ENCODE results near the gene CSTB. TPM values are rescaled to one million over a fixed set of nuclear protein-coding genes. Genes with fewer than 3 reads are reported as not detected.
A peak's percentile ranks its signal among the peaks of the same experiment; 100 is the strongest.
"Not testable (repeated sequence)": the region's sequence is repeated elsewhere in the genome, so short reads cannot be mapped to it uniquely, and the experiment has no call there.

CSTB gene, protein sequence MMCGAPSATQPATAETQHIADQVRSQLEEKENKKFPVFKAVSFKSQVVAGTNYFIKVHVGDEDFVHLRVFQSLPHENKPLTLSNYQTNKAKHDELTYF
- total RNA-seq: 10 to 100 TPM; 40.1 to 42.3 TPM

DNA sequence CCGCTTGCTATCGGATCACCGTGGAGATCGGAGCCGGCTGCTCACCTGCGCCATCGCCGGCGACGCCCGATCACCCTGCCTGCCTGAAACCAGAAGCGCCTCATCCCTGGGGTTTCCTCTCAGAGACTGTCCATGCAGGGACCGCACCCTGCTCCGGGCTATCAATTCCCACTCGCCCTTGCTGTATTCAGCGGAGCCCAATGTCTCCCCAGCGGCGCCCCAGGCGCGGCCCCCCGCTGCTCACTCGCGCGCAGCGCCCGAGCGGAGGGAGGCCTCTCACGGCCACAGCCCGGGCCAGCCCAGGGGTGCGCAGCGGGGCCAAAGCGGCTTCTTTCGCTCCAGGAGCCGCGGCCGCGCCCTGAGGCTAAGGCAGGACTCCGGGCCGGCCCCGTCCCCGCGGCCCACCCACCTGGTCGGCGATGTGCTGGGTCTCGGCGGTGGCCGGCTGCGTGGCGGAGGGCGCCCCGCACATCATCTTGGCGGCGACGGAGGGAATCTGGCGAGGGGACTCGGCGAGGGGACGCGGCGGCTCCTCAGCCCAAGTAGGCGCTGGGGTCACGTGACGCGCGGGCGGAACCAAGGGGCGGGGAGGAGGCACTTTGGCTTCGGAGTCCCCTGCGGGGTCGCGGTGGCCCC, at the start of gene CSTB:
TSS of gene CSTB (minus strand) at position 514 of the 636 bp plus-strand sequence. CDS start at position 475, 39 bp downstream.
- Mint-ChIP-seq H3K9me3 (no peaks in the 10 kb centered on the region), H3K36me3 (peaks cover 18% of the 10 kb centered on the region), H3K4me3 (peak within 1 kb of the TSS; percentile 89), H3K4me1 (ENCODE audit: low read depth) (peaks cover 38% of the 10 kb centered on the region), H3K27ac (peak within 1 kb of the TSS; percentile 70), H3K27me3 (no peaks in the 10 kb centered on the region)
- intact Hi-C loops (cut with micrococcal nuclease): loop anchor here (5.0 kb wide), 1 partner anchor 44 kb away; no protein-coding TSS in a partner anchor
- DNase-seq: peak; percentile 89
- ChIA-PET POLR2A (no interaction called here), CTCF (no interaction called here)

DNA sequence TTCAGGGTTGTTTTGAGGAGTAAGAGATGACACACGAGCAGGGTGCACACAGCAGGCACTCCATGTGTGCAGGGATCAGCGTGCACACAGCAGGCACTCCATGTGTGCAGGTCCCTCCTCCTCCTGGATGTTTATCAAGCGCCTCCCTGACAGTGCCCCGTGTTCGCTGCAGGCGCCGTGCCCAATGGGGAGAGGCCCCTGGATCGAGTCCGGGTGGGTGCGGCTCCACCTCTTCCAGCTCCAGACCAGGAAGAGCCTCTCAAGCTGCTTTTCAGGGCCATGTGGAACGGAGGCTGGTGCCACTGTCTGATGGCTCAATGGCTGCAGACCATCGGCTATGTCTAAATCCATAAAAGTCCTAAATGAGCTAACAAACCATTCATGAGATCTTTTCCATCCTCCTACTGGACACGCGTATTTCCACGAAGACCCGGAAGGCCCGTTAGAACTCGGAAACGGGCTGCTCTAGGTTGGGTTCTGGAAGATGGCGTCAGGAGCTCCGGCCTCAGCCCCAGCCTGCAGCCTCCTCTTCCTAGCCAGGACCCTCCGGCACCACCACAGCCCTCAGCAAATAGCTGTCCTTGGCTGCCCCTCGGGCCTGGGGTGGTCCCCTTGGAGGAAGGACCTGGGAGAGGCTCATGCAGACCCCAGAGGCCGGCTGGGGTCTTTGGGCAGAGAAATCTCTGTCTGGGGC, 49.3 kb upstream of the CSTB start:
- H3K4me1 Mint-ChIP-seq (ENCODE audit: low read depth): no peaks in the 10 kb centered on the region
- H3K27ac Mint-ChIP-seq: no peak overlapping the region
- no peak overlapping the region for H3K4me3 Mint-ChIP-seq
- H3K27me3 Mint-ChIP-seq: peaks cover 1% of the 10 kb centered on the region
- ChIA-PET POLR2A (no interaction called here), CTCF (no interaction called here)
- no peaks in the 10 kb centered on the region for H3K36me3 Mint-ChIP-seq
- DNase-seq: no peak
- intact Hi-C loops (cut with micrococcal nuclease): no loop called here
- no peaks in the 10 kb centered on the region for H3K9me3 Mint-ChIP-seq

DNA sequence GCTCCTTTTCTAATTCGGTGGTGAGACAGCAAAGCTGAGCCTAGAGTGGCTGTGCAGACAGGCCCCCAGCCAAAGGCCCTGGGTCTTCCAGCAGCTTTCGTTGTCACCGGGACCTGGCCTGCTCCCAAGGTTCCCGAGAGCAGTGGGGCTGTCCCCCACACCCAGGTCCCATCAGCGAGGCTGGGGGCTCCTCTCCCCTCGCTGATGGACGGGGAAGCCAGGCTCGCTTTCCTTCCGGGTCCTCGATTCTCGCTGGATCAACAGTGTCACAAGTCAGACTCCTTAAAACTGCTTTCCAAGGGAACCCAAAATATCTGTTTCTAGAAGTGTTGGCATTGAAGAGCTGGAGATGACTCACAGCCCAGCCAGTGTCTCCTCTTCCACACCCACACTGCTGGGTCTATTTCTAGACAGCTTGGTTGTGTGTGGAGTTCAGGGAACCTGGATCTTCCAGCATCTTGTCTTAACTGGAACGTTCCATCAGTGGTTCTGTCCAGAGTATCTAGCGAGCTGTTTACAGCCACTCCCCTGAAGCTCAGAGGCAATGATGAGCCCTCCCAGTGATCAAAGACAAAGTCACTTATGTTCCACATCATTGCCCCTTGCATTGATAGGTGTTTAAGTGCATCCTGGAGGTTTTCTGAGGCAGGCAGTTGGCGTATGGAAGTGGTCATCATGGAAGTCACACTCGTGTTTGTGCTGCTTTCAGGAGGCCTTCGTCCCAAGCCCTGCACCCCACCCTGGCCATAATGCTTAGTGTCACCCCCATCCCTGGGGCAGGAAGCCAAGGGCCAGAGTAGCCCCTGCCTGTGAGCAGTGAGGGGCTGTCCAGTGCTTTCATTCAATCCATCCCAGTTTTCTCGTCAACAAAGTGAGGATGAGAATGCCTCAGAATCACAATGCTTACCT, 48.5 kb upstream of the CSTB start:
- no peaks in the 10 kb centered on the region for H3K4me1 Mint-ChIP-seq (ENCODE audit: low read depth)
- H3K36me3 Mint-ChIP-seq: no peaks in the 10 kb centered on the region
- no peak overlapping the region for H3K4me3 Mint-ChIP-seq
- intact Hi-C loops (cut with micrococcal nuclease): no loop called here
- CTCF ChIA-PET: interaction anchor here (1.6 kb wide), 1 partner anchor 9 kb away, joined by 4 read pairs; no protein-coding TSS in a partner anchor
- H3K27ac Mint-ChIP-seq: no peak overlapping the region
- H3K9me3 Mint-ChIP-seq: no peaks in the 10 kb centered on the region
- DNase-seq: no peak
- POLR2A ChIA-PET: no interaction called here
- no peaks in the 10 kb centered on the region for H3K27me3 Mint-ChIP-seq

DNA sequence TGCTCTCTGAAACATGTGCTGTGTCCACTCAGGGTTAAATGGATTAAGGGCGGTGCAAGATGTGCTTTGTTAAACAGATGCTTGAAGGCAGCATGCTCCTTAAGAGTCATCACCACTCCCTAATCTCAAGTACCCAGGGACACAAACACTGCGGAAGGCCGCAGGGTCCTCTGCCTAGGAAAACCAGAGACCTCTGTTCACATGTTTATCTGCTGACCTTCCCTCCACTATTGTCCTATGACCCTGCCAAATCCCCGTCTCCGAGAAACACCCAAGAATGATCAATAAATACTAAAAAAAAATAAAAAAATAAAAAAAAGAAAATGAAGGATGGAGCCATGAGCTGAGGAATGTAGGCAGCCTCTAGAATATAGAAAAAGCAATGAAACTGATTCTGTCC, 46.6 kb upstream of the CSTB start:
- H3K9me3 Mint-ChIP-seq; H3K4me3 Mint-ChIP-seq; DNase-seq; POLR2A ChIA-PET; H3K27me3 Mint-ChIP-seq; CTCF ChIA-PET; H3K27ac Mint-ChIP-seq; H3K4me1 Mint-ChIP-seq (ENCODE audit: low read depth); intact Hi-C loops (cut with micrococcal nuclease); H3K36me3 Mint-ChIP-seq: not testable (repeated sequence)

DNA sequence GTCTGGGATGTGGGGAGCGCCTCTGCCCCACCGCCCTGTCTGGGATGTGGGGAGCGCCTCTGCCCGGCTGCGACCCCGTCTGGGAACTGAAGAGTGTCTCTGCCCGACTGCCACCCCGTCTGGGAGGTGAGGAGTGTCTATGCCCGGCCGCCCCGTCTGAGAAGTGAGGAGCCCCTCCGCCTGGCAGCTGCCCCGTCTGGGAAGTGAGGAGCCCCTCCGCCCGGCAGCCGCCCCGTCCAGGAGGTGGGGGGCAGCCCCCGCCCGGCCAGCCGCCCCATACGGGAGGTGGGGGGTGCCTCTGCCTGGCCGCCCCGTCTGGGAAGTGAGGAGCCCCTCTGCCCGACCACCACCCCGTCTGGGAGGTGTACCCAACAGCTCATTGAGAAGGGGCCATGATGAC, 46.1 kb upstream of the CSTB start:
- H3K27ac Mint-ChIP-seq; H3K36me3 Mint-ChIP-seq; DNase-seq; H3K27me3 Mint-ChIP-seq; POLR2A ChIA-PET; CTCF ChIA-PET; H3K4me3 Mint-ChIP-seq; H3K9me3 Mint-ChIP-seq; H3K4me1 Mint-ChIP-seq (ENCODE audit: low read depth); intact Hi-C loops (cut with micrococcal nuclease): not testable (repeated sequence)

DNA sequence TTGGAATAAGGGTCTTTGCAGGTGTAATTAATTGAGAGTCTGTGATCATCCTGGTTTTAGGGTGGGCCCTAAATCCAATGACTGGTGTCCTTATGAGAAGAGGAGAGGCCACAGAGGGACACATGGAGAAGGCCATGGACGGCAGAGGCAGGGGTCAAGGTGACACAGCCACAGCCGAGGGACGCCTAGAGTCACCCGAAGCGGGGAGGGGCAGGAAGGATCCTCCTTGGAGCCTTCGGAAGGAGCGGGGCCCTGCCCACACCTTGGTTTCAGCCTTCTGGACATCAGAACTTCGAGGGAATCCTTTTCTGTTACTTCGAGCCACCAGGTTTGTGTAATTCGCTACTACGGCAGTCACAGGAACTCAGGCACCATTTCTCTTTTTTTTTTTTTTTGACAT, 44.4 kb upstream of the CSTB start:
- POLR2A ChIA-PET: no interaction called here
- no peaks in the 10 kb centered on the region for H3K36me3 Mint-ChIP-seq
- CTCF ChIA-PET: no interaction called here
- H3K27ac Mint-ChIP-seq: no peak overlapping the region
- H3K27me3 Mint-ChIP-seq: no peaks in the 10 kb centered on the region
- no peak overlapping the region for H3K4me3 Mint-ChIP-seq
- no peaks in the 10 kb centered on the region for H3K4me1 Mint-ChIP-seq (ENCODE audit: low read depth)
- intact Hi-C loops (cut with micrococcal nuclease): no loop called here
- peaks cover 6% of the 10 kb centered on the region for H3K9me3 Mint-ChIP-seq
- no peak for DNase-seq

DNA sequence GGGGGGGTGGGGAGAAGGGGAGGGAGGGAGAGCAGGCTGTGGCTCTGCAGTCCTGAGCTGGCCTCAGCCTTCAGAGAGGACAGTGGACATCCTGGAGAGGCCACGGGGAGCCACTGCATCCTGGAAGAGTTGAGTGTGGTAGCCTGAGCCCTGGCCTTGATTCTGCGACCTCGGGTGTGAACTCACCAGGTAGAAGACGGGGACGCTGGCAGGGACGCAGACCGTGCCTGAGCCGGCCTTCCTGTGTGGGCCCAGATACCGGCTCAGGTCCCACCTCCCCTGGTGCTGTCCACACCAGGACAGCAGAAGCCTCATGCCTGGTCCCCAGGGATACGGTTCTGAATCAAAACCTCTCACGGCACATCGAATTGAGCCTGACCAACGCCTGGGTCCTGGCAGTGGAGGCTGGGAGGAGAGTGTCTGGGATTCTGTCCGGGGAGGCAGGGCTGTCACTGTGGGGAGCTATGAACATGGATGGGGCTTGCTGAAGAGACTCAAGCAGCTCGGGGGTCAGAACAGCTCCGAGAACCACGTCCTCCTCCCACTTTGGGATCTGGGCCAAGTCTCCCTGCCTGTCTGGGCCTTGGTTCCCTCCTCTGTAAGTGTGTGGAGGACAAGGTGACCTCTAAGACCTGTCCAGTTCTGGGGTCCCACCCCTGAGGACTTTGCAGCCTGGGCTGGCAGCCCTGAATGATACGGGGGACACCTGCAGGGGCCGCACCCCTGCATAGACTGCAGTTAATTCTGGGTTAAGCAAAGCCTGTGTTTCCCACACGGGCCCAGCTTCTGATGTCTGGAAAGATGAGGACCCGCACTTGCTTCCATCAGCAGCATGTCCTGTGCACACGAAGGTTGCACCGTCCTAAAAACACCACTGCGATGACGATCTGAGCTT, 43.6 kb upstream of the CSTB start:
- no peak overlapping the region for H3K4me3 Mint-ChIP-seq
- peaks cover 6% of the 10 kb centered on the region for H3K9me3 Mint-ChIP-seq
- ChIA-PET CTCF (no interaction called here), POLR2A (no interaction called here)
- intact Hi-C loops (cut with micrococcal nuclease): no loop called here
- H3K36me3 Mint-ChIP-seq: no peaks in the 10 kb centered on the region
- no peak for DNase-seq
- H3K4me1 Mint-ChIP-seq (ENCODE audit: low read depth): peaks cover 2% of the 10 kb centered on the region
- H3K27ac Mint-ChIP-seq: no peak overlapping the region
- H3K27me3 Mint-ChIP-seq: no peaks in the 10 kb centered on the region

DNA sequence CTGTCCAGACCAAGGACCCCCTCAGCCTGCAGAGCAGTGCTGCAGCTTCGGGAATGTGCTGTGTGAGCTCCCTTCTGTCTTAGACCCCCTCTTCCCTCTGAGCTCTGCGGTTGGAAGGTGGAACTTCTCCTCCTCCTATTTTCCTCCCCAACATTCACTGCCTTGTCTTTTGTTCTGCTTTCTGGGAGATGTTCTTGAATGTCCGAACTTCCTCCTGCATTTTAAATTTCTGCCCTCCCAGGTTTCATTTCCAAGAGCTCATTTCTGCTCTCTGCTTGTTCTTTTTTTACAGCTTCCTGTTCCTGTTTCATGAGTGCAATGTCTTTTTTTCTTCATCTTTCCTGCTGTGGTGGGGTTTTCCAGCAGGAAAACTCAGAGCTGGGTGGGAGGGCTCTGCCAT, 42.6 kb upstream of the CSTB start:
- DNase-seq: no peak
- Mint-ChIP-seq H3K4me1 (ENCODE audit: low read depth) (peaks cover 3% of the 10 kb centered on the region), H3K36me3 (no peaks in the 10 kb centered on the region), H3K9me3 (peaks cover 6% of the 10 kb centered on the region), H3K4me3 (no peak overlapping the region), H3K27me3 (no peaks in the 10 kb centered on the region), H3K27ac (no peak overlapping the region)
- CTCF ChIA-PET: interaction anchor here (1.2 kb wide), 1 partner anchor 157 kb away, joined by 6 read pairs; no protein-coding TSS in a partner anchor
- intact Hi-C loops (cut with micrococcal nuclease): no loop called here
- POLR2A ChIA-PET: no interaction called here

DNA sequence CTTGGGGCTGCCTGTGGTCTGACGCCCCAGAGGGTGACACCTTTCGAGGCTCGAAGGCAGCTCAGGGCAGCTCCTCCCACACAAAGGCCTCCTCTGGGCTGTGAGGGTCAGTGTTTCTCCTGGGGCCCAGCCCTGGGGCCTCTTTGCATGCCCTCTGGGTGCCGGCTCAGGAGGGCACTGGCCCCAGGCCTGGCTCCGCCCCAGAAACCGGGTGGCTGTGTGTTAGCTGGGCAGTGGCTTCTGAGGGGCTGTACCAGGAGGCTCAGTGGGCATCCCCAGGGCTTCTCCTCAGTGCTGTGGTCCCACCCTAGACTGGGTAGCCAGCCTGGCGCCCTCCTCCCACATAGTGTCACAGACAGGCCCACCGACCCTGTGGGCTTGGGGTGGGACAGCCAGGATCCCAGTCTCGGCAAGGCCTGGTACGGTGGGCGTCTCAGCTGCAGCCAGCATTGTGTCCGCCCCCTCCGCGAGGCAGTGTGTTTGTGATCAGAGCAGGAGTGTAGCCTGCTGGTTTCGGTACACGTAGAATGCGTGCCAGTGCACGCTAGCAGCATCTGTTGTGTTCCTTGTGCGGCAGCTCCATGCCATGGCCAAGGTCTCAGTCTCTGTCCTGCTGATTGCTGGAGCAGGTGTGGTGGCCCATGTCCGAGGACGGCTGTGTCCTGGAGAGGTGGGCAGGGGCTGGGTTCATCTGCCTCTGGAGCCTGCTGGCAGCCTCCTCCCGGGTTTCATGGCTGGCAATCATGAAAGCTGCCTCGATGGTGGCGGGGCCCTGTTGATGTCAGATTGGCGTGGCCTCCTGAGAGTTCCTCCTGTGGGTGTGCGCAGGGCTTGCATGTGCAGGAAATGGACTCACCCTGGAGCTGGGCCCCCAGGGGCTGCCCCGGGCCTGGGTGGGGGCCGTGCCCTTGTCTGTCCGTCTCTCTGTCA, 41.3 kb upstream of the CSTB start:
- no peaks in the 10 kb centered on the region for H3K27me3 Mint-ChIP-seq
- H3K36me3 Mint-ChIP-seq: no peaks in the 10 kb centered on the region
- no peak overlapping the region for H3K27ac Mint-ChIP-seq
- no peak for DNase-seq
- ChIA-PET POLR2A (no interaction called here), CTCF (interaction anchor here (0.6 kb wide), 1 partner anchor 10 kb away, joined by 6 read pairs; no protein-coding TSS in a partner anchor)
- peaks cover 6% of the 10 kb centered on the region for H3K9me3 Mint-ChIP-seq
- no peak overlapping the region for H3K4me3 Mint-ChIP-seq
- peaks cover 3% of the 10 kb centered on the region for H3K4me1 Mint-ChIP-seq (ENCODE audit: low read depth)
- intact Hi-C loops (cut with micrococcal nuclease): no loop called here

DNA sequence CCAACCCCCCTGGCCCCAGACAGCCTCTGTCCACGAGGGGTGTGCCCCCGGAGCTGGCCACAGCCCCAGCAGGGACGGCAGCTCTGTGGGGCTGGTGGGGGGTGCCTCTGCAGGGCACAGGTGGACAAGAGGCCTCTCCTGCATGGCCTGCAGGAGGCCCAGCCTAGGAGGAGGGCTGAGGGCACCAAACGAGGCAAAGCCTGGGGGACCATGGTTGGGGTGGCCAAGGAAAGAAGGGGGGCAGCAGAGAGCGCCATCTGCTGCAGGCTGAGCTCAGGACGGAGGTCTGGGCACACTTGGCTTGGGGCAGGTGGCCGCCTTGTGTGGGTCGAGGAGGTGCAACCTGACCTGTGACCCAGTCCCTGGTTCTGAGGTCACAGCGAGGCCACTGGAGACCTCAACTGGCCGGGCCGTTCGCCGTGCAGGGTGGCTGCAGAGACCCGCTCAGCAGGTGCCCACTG, 40.5 kb upstream of the CSTB start:
- intact Hi-C loops (cut with micrococcal nuclease): no loop called here
- Mint-ChIP-seq H3K27me3 (no peaks in the 10 kb centered on the region), H3K36me3 (no peaks in the 10 kb centered on the region), H3K4me3 (no peak overlapping the region), H3K4me1 (ENCODE audit: low read depth) (peaks cover 3% of the 10 kb centered on the region), H3K9me3 (peaks cover 6% of the 10 kb centered on the region), H3K27ac (no peak overlapping the region)
- no peak for DNase-seq
- CTCF ChIA-PET: no interaction called here
- POLR2A ChIA-PET: no interaction called here

DNA sequence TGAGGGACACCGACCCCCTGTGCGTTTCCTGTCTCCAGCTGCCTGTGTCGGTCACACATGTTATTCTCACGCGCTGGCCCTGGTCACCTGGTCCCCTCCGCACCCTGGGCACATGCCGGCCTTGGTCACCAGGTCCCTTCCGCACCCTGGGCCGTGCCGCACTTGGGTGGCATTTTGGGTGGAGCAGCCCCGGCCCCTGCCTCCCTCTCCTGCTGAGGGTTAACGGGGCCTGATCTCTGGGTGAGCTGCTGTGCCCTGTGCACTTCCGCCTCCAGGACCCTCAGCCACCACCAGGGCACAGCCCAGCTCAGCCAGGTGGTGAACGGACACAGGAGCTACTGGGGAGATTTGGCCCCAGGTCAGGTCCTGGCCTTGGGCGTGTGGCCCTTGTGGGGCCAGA, 39.9 kb upstream of the CSTB start:
- intact Hi-C loops (cut with micrococcal nuclease): no loop called here
- Mint-ChIP-seq H3K36me3 (no peaks in the 10 kb centered on the region), H3K27me3 (no peaks in the 10 kb centered on the region), H3K4me1 (ENCODE audit: low read depth) (peaks cover 3% of the 10 kb centered on the region), H3K27ac (no peak overlapping the region), H3K4me3 (no peak overlapping the region), H3K9me3 (peaks cover 6% of the 10 kb centered on the region)
- DNase-seq: no peak
- ChIA-PET POLR2A (no interaction called here), CTCF (no interaction called here)
